HL-60 (cell line): Measurements from ENCODE around the gene R3HDM2.

Source experiments
- CTCF ChIP-seq: IDR thresholded peaks from one replicate; pipeline ENCODE4 v1.5.1; 2011; ENCODE audit warnings: low read length, control low read depth, inconsistent platforms; ENCODE audit not compliant: insufficient read depth
- GABPA ChIP-seq: IDR thresholded peaks from 2 replicates; pipeline ENCODE4 v1.6.1; 2012; ENCODE audit warnings: low read depth
- POLR2AphosphoS5 ChIP-seq: IDR thresholded peaks from 2 replicates; pipeline ENCODE4 v1.6.1; 2012; ENCODE audit warnings: low read depth
- SPI1 ChIP-seq: IDR thresholded peaks from 2 replicates; pipeline ENCODE4 v1.6.1; 2012; ENCODE audit warnings: low read depth, mild to moderate bottlenecking, borderline replicate concordance

DNA sequence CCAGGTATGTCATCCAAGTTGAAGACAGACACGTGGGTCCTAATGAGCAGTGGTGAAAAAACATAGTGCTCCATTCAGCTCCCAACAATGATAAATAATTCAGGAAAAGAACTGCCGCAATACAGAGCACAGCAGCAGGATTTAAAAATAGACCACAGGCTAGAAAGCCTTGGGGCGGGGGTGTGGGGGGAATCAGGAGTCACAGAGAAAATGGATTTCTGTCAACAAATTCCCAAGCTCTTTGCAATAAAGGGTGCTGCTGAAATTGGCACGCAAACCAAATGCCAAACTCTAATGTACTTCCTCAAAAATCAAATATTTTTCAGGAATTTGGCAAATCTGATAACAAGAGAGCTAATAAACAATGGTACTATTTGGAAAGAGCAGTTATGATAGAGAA is 58.6 kb downstream of the R3HDM2 start:
- TF ChIP-seq GABPA: no peak
- TF ChIP-seq CTCF: no peak
- TF ChIP-seq POLR2AphosphoS5: no peak
- no peak for TF ChIP-seq SPI1
